HG02943 (cell line): ENCODE results near the gene CYP4F2.
"Not testable (repeated sequence)": the region's sequence is repeated elsewhere in the genome, so short reads cannot be mapped to it uniquely, and the experiment has no call there.

Experiments
- ATAC-seq: cut with Tn5 transposase; IDR thresholded peaks from one replicate; pipeline ENCODE4 v1.9.1; 2021; ENCODE audit warnings: mild to moderate bottlenecking, low read depth, moderate library complexity; ENCODE audit not compliant: unreplicated experiment

The CYP4F2 gene

DNA sequence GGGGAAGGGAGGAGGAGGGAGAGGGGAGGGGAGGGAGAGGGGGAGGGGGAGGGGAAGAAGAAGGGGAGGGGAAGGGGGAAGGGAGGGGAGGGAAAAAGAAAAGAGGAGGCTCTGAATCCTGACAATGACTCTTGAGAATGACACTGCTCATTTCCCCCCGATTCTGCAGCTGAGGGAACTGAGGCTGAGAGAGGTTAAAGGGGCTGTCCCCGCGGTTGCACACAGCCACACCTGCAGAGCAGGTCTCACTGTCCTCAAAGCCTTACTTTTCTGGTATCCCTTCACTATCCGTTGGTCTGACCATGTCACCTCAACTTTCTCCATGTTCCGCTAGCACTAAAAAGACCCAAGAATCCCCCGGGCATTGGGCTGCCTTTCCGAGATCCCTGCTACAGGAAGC is 35.4 kb downstream of the CYP4F2 start:
- ATAC-seq = no peak

DNA sequence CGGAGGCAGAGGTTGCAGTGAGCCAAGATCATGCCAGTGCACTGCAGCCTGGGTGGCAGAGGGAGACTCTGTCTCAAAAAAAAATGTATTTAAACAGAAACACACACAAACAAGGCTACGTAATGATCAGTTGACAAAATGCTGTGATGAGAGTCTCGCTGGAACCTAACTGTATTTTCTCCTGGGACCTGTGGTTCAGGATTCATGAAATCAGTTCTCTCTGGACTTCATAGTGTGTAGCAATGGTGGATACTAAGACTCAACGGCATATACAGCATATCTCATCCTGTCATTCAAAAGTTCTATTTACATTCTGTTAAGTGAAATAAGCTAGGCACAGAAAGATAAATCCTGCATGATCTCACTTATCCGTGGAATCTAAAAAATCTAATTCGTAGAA is 37.4 kb downstream of the CYP4F2 start:
- no peak for ATAC-seq

DNA sequence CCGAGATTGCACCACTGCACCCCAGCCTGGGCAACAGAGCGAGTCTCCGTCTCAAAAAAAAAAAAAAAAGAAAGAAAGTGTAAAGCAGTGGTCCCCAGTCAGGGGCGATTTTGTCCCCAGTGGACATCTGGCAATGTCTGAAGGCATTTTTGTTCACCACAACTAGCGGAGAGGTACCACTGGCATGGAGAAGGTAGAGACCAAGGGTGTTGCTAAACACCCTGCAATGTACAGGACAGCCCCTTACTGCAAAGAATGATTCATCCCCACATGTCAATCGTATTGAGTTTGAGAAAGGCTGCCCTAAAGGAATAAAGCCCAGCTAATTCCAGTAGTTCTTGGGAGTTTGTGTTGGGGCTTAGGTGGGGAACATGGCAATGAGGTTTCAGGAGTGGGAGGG is 38.7 kb downstream of the CYP4F2 start:
- no peak for ATAC-seq

DNA sequence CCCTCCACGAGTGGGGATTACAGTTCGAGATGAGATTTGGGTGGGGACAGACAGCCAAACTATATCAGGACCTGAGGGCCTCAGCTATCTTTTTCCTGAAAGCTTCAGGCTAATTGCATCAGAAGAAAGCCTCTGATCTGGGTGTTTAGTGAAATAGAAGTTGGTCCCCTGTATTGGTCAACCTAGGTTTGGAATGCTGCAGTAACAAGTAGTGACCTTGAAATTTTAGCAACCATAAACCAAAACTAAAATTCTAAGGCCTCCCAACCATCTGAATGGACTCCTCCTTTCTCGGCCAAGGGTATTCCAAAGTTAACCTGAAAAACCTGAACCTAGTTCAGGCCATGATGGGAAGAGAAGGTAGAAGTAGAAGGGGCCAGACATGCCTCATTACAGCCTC is 47.5 kb downstream of the CYP4F2 start:
- ATAC-seq = no peak

DNA sequence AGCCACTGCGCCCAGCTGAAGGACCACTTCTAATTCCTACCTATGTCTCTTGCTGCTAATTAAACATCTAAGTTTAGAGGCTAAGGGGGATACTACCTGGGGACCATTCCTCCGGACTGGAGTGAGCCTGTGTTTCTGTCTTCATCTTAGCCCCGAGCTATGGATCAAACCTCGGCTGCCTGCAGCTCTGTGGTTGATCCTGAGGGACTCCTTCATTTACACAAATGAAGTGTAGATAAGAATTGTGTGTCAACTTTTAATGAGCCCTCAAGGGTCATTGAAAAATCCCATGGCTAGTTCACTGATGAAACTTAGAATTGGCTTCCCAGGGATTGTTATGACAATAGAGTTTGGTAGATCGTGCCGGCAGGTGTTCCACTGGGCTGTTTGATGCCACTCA is 51.0 kb downstream of the CYP4F2 start:
- no peak for ATAC-seq

DNA sequence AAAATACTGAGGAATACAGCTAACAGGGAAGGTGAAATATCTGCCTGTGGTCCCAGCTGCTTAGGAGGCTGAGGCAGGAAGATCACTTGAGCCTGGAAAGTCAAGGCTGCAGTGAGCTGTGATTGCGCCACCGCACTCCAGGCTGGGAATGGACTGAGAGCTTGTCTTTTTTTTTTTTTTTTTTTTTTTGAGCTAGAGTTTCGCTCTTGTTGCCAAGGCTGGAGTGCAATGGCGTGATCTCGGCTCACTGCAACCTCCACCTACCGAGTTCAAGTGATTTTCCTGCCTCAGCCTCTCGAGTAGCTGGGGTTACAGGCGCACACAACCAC is 54.0 kb downstream of the CYP4F2 start:
- not testable (repeated sequence) for ATAC-seq

DNA sequence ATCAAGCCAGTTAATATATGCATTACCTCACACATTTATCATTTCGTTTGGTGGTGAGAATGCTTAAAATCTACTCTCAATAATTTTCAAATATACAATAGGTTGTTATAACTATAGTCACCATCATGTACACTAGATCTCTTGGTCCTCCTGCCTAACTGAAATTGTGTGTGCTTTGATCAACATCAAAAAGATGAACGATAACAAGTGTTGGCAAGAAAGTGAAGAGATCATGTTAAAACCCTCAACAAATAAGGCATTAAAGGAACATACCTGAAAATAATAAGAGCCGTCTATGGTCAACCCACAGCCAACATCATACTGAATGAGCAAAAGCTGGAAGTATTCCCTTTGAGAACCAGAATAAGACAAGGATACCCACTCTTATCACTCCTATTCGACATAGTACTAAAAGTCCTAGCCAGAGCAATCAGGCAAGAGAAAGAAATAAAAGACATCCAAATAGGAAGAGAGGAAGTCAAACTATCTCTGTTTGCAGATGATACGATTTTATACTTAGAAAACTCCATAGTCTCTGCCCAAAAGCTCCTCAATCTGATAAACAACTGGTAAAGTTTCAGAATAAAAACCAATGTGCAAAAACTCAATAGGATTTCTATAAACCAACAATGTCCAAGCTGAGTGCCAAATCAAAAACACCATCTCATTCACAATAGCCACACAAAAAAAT is 54.5 kb downstream of the CYP4F2 start:
- no peak for ATAC-seq

DNA sequence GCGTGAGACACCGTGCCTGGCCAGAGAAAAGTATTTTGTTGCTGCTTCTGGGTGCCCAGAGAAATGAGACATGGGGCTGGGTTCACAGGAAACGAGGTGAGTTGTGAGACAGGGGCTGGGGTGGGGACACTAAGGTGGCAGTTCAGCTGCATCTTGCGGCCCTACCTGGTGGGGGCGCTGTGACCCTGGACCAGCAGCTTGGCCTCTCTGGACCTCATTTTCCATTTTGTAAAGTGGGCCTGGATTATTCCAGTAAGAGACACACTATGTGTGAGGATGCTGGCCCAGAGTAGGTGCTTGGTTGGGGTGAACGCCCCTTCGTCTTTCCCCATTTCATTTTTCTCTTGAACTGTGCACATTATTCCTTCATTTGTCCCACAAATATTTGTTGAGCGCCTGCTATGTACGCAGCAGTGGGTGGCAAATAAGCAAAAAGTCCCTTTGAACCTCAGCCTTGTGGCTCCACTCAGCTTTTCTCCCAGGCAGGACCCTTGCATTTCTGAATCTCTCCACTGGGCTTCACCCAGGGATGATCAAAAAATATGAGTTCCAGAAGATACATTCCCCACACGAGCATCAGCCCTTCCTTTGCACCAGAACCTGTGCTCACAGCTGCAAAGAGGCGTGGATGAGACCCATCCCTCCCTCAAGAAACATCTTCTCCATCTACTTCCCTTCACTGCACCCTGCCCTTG is 55.9 kb downstream of the CYP4F2 start:
- ATAC-seq = no peak

DNA sequence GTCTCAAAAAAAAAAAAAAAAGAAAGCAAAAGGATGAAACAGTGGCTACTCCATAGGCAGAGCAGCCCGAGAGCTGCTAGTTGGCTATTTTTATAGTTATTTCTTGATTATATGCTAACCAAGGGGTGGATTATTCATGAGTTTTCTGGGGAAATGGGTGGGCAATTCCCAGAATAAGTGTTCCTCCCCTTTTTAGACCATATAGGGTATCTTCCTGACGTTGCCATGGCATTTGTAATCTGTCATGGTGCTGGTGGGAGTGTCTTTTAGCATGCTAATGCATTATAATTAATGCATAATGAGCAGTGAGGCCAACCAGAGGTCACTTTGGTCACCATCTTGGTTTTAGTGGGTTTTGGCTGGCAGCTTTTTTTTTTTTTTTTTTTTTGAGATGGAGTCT is 57.0 kb downstream of the CYP4F2 start:
- no peak for ATAC-seq

DNA sequence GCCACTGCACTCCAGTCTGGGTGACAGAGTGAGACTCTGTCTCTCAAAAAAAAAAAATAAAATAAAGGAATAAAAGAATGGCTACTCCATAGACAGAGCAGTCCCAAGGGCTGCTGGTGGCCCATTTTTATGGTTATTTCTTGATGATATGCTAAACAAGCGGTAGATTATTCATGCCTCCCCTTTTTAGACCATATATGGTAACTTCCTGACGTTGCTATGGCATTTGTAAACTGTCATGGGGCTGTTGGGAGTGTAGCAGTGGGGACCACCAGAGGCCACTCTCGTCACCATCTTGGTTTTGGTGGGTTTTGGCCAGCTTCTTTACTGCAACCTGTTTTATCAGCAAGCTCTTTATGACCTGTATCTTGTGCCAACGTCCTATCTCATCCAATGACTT is 58.0 kb downstream of the CYP4F2 start:
- not testable (repeated sequence) for ATAC-seq

DNA sequence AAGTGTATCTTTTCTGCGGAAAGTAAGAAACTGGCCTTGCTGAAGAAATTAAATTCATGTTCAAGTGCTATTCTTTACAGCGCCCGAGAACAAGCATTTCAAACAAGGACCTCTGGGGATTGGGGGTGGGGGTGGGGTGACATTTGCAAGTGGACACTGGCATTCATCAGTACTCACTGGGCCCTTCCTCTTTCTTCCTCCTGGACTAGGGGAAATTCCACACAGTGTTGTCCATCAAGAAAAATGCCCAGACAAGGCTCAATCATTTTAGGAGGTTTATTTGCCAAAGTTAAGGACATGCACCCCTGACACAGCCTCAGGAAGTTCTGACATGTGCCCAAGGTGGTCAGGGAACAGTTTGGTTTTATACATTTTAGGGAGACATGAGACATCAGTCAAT is 59.5 kb downstream of the CYP4F2 start:
- ATAC-seq = no peak

DNA sequence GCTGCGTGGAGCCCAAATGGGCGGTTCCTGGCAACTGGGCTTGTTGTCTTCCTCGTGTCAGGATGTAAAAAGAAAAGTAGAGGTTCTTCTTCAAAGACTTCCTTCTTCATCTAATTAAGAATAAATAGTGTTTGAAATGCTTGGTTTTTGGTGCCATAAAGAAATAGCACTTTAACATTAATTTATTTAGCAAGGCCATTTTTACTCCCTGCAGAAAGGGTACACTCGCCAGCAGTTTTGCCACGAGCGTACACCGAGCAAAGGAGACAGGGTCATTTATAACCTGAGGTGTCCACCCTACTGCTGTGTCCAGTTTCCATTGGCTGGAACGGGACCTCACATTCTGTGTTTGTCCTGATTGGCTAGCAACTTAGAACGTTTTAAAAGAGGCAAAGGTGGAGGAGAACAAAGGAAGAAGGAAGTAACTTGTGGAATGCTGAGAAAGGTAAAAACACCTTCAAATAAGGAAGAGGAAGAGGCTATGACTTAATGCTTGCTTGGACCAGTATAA is 60.6 kb downstream of the CYP4F2 start:
- ATAC-seq = peak; percentile 16

DNA sequence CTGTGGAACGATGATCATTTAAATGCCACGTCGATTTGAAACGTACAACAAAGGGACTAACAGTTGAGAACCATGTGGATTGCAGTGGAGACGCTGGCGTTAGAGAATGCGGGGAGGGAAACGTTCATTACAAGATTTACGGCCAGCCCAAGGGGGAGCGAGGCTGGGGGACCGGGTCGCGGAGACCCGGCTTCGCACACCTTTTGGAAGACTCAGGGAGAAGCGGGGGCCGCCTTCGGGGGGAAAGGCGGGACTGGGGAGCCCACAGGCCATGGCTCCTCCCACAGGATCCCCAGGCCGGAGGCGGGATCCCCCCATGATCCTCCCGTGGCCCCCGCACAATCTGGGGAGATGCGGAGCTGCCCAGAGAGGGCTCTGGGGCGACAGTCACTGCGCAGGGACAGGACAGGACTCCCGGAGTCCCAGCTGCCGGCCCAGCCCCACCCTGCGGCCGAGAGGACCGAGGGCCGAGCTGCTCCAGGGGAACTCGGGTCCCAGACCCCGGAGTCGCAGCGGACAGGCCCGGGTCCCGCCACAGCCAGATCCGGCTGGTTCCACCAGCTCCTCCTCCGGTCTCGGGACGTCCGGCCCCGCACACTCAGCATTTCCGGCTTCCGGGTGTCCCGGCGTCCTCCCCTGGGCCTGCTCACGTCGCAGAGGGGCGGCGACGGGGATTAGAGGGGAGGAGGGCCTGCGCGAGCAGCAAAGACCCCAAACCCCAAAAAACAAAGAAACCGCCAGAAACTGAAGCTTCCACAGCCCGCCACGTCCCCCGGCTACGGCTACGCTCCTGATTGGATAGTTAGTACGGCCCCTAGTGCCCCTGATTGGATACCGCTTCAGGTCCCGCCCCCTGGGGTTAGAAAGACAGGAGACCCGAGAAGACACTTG is 61.3 kb downstream of the CYP4F2 start:
- ATAC-seq = peak; percentile 94

DNA sequence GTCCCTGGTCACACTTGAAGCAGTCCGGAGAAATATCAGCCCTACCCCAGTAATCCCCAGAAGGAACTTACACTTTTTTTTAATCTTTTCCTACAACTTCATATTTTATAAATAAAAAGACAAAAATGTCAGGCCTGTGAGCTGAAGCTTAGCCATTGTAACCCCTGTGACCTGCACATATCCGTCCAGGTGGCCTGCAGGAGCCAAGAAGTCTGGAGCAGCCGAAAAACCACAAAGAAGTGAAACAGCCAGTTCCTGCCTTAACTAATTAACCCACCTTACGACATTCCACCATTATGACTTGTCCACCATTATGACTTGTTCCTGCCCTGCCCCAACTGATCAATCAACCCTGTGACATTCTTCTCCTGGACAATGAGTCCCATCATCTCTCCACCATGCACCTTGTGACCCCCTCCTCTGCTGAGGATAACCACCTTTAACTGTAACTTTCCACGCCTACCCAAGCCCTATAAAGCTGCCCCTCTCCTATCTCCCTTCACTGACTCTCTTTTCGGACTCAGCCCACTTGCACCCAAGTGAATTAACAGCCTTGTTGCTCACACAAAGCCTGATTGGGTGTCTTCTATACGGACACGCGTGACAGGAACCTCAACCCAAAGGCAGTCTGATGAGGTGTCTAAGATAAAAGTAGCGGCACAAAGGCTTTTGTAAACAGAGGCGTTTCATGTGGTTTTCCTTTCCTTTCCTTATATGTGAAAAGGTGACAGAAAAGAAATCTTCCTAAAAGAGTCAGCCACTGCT is 62.1 kb downstream of the CYP4F2 start:
- not testable (repeated sequence) for ATAC-seq

DNA sequence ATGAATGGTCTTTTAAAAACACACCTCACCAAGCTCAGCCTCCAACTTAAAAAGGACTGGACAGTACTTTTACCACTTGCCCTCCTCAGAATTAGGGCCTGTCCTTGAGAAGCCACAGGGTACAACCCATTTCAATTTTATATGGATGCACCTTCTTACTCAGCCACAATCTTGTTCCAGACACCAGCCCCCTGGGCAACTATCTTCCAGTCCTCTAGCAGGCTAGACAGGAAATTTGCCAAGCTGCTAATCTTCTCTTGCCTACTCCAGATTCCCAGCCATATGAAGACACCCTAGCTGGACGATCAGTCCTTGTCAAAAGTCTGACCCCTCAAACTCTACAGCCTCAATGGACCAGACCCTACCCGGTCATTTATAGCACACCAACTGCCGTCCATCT is 63.6 kb downstream of the CYP4F2 start:
- ATAC-seq = not testable (repeated sequence)

DNA sequence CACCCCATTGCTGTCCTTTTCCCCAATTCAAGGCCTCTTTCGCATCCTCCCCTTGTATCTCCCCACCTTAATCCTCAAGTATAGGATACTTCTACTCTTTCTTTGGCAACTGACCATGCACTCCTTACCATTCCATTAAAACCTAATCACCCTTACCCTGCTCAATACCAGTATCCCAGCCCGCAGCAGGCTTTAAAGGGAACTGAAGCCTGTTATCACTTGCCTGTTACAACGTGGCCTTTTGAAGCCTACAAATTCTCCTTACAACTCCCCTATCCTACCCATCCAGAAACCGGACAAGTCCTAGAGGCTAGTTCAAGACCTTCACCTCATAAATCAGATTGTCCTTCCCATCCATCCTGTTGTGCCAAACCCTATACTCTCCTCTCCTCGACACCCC is 66.2 kb downstream of the CYP4F2 start:
- ATAC-seq = no peak

DNA sequence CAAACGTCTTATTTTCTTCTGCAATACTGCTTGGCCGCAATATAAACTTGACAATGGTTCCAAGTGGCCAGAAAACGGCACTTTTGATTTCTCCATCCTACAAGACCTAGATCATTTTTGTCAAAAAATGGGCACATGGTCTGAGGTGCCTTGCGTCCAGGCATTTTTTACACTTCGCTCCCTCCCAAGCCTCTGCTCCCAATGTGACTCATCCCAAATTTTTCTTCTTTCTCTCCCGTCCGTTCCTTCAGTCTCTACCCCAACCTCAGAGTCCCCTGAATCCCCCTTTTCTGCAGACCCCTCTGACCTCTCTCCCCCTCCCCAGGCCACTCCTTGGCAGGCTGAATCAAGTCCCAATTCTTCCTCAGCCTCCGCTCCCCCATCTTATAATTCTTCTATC is 68.1 kb downstream of the CYP4F2 start:
- ATAC-seq = no peak

DNA sequence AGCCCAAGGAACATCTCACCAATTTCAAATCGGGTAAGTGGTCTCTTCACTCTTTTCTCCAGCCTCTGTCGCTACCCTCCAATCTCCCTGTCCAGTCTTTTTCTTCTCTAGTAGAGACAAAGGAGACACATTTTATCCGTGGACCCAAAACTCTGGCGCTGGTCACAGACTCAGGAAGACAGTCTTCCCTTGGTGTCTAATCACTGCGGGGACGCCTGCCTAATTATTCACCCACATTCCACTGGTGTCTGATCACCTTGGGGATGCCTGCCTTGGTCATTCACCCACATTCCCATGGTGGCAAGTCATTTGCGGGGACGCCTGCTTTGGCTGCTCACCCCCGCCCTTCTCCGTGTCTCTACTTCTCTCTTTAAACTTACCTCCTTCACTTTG is 68.6 kb downstream of the CYP4F2 start:
- no peak for ATAC-seq

DNA sequence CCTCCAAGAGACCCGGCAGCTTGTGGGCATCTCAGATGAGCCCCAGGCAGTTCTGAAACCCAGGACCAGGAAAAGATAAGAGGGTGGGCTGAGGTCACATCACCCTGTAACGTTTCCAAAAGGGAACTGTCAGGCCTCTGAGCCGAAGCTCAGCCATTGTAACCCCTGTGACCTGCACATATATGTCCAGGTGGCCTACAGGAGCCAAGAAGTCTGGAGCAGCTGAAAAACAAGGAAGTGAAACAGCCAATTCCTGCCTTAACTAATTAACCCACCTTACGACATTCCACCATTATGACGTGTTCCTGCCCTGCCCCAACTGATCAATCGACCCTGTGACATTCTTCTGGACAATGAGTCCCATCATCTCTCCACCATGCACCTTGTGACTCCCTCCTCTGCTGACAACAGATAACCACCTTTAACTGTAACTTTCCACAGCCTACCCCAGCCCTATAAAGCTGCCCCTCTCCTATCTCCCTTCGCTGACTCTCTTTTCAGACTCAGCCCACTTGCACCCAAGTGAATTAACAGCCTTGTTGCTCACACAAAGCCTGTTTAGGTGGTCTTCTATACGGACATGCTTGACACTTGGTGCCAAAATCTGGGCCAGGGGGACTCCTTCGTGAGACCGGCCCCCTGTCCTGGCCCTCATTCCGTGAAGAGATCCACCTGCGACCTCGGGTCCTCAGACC is 69.1 kb downstream of the CYP4F2 start:
- not testable (repeated sequence) for ATAC-seq

DNA sequence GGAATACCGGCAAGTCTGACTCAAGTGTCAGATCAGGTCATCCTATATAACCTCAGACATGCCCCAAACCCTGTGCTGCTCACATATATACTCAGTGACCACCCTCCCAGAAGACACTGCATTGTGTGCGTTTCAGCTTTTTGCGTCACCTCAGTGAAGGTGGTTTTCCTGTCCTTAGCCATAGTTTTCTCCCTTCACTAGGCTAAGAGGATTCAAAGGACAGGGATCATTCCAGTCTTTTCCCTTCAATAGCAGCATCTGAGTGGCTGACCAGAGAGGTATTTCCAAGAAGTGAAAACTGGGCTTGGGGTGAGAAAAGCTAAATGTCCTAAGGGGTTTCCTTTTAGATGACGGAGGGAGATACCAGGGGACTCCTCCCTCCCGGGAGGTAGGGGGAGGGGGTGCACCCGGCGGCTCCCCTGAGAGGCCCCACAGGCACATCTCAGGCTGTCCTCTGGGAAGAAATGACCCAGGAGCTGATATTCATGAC is 69.7 kb downstream of the CYP4F2 start:
- no peak for ATAC-seq
